Hepatic stellate cell (primary cell): ENCODE measurements around the gene ELF5.

ENCODE experiments used
- DNase-seq: peaks from one replicate; pipeline ENCODE4 v3.0.0; 2011; ENCODE audit warnings: low spot score

ELF5 gene

DNA sequence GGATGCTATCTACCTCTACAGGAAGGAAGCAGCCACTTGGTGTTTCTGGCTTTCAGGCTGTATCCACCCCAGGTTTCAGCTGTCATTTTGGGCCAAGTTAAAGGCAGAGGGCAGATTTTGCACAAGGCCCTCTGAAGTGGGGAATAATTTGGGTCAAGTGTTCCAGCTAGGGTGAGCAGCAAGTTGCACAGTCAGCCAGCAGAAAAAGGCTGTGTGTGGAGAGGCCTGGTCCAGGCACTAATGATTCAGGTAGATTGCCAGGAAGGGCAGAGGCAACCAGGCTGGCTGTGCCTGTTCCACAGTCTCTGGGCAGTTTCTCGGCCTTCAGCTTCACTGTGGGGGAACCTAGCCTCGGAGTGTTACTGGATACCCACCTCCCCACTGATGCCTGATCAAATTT is 8.6 kb upstream of the ELF5 start:
- DNase-seq = no peak

DNA sequence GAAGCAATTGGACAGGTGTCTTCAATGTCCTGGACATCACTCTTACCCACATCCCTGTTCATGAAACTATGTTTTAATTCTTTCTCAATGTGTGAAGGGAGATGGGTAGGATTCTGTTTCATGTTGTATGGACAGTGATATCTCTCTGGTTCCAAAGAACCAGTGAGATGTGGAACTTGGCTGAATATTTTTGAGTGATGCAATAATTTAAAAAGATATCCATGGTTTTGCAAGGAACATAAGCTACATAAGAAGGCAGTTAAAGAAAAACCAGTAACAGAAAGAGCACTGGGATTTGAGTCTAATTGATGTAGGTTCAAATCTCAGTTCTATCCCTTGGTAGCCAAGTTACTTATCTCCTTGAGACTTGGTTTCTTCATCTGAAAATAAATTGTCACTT is 7.7 kb upstream of the ELF5 start:
- DNase-seq = no peak

DNA sequence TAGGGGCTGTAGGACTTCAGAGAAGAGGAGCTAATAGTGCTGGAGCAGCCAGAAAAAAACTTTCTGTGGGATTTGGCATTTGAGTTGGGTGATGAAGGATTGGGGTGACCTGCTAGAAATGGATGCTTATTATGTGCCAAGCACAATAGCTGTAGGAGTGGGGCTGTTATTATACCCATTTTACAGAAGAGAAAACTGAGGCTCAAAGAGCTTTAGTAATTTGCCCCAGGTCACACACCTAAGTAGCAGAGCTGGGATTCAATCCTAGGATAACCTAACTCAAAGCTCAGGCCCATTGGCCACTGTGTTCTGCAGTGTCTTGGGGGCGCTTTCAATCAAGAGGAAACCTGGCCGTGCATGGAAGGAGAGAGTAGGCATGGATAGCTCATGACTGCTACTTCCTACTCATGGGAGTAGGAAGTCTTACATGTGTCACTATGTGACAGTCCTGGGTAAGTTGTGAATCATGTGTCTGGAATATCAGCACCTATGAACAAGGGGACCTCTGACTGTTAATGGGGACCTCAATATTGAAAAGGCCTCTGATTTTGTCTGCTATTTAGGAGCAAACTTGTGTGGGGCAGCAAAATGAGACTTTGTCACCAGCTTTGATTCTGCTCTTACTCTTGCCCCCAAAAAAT is 6.1 kb upstream of the ELF5 start:
- DNase-seq = no peak

DNA sequence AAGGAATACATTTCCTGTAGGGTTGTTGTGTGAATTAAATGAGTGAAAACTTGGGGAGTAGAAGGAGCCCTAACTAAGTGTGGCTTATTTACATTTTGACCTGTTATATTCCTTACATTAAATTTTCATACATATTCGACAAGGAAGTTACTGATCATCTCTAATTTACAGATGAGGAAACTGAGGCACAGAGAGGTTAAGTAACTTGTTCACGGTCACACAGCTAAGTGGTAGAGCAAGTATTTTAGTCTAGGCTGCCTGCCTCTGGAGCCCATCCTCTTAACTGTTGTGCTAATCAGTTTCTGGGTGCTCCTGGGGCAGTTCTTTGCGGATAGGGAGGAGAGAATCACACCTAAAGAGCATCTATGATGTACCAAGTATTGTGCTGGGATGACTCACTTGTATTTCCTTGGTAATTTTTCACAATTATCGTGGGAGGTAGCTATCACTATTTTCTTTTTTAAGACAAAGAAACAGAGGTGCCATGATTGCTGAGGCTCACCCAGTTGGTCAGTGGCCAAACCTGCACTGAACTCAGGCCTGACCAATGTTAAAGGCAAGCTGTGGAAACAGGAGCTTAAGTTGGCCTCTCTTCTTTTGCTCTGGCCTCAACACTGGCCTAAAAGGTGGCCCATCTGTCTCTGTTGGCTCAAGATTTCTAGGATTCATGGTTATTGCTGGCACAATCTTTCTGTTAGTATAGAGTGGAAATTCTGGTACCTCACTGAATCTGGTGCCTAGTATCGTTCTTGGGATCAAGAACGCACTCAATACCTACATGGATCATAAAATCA is 2.9 kb upstream of the ELF5 start:
- no peak for DNase-seq

DNA sequence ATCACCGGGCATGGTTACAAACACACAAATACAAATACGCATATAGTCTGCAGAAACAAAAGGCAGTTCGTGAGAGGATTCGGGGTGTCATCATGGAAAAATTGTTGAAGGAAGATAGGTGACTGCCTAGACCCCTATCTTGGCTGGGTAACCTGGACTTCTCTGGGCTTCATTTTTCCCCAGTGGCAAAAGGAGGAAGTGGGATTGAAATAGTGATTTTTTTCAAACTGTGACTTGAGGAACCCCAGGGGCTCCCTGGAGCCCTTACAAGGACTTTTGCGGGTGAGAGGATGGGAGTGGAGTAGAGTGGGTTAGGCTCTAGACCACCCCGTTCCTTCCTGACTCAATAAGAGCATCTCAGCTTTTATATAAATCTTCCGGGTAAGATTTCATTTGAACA is 1.0 kb upstream of the ELF5 start:
- no peak for DNase-seq

DNA sequence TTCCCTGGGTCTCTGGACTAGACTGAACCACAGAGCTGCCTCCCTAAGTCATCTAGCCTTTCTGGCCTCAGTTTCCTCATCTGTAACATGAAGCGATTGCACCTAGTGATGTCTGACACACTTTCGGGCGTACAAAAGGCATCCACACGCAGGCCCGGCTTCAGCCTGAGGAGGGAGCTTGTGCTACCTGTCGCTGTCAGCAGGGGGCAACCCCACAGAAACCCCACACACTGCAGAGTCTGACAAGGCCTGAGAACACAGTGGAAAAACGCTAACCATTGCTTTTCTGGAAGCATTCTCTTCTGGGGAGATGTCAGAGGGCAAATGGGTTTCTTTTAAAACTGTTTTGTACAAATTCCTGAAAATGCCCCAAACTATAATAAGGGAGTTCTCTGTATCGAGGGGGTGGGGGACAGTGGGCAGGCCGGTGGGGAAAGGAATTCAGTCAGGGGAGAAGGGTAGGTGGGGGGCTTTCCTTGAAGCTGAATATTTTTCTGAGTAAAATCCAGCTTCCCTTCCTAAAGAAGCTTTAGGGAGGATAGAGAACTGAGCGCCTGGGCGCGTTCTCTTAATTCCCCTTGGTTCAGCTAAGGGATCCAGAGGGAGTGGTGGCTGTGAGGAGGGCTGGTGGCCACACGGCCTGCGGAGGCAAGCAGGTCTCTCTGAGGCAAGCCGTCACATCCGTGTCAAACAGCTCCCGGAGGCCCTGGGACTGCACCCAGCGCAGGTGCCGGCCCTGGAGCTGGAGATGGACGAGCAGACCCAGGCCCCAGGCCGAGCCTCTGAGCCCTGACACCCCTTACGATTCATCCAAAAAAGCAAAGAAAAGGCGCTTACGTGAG is 533 bp downstream of the ELF5 start:
- peak; percentile 71 for DNase-seq

DNA sequence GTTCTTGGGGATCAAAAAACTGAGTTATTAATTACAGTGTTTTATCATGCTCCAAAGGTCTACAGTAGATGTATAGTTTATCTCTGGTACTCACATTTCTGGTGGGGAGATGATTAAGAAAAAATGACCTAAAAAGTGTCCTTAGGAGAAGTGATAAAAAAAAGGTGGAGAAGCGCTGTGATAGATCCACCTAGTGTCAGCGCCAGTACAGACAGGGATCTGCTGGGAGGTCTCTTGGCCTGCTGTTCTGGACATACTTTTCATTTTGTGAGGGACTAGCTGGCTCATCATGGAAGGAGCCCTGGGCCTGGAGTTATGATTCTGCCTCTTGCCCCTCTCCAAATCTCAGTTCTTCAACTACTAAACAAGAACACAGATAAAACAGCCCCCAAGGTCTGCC is 2.9 kb downstream of the ELF5 start:
- DNase-seq = no peak

DNA sequence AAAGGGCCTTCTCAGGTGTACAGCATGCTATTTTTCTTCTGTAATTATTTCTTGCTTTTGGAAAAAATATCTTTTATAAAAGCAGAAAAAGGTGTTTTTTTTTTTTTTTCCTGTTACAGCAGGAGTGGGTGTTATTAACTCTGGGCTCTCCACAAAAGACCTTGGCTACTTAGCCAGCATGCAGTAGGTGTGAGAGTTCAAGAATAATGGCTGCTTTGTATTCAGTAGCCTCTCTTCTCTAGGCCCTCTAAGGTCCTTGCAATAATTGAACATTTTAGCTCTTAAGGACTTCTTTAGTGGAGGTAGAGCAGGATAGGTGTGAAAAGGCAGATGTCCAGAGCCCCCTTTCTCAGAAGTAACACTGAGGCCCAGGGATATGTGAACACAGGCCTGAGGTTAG is 3.4 kb downstream of the ELF5 start:
- DNase-seq = no peak

DNA sequence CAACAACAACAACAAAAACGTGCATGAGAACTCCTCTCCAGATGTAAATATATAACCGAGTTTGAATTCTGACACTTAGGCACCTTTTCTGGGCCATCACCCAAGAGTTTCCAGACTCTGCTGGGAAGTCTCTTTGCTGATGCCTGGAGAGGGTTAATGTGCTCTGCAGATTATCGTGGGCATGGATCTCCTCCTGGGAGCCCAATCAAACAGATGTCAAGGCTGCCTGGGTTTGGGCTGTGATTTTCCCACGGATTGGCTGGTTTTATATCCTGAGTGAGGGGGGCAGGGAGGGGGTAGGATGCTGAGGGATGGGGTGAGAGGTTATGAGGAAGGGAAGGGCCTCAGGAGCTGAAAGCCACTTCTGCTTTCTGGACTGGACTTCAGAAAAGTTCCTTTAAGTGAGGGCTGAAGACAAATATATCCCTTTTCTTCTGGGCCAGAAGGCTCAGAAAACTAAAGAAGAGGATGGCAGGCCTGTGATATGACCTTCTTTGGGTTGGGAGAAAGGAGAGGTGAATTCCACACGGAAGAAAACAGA is 4.2 kb downstream of the ELF5 start:
- DNase-seq = no peak

DNA sequence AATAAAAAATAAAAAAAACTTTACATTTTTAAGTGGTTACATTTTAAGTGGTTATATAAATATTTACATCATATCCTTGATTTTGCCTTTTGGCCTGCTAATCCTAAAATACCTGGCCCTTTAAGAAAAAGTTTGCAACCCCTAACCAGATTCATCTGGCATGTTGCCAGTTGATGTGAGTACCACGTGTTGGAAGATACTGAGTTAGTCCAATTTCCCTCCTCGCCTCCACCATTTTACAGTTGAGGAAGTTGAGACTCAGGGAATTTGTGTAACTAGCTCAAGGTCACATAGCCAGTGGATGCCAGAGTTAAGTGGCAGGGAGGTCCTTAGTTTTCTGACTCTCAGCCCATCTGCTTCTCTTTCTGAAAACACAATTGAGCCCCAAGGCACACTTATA is 5.1 kb downstream of the ELF5 start:
- no peak for DNase-seq

DNA sequence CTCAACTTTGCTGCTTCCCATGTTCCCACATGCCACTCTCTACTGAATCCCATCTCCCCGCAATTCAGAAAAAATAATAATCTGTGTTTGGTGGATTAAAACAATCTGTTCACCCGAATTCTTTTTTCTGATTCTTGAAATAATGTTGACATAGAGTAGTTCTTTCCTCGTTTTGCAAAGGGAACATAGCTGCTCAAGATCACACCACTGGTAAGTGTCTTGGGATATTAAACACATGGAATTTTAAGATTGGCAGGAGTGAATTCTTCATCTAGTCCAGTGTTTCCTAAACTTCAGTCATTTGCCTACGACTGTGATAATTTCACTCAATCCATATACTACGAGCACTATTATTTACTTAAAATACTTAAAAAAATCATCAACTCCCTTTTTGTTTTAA is 6.0 kb downstream of the ELF5 start:
- no peak for DNase-seq

DNA sequence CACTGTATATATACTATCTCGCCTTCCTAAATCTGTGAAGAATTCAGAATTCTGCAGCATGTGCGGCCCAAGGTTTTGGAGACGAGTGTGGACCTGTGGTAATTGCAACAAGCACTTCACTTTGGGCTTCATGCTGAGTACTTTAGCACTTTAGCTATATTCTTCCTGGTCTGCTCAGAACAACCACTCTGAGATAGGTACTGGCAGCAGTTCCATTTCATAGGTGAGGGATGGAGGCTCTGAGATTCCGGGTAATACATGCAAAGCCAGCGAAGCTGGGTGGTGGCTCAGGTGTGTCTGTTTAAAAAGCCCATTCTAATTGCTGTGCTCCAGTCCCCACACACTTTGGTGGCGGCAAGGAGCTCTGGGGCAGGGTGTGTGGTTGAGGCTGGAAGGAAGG is 6.4 kb downstream of the ELF5 start:
- DNase-seq = no peak

DNA sequence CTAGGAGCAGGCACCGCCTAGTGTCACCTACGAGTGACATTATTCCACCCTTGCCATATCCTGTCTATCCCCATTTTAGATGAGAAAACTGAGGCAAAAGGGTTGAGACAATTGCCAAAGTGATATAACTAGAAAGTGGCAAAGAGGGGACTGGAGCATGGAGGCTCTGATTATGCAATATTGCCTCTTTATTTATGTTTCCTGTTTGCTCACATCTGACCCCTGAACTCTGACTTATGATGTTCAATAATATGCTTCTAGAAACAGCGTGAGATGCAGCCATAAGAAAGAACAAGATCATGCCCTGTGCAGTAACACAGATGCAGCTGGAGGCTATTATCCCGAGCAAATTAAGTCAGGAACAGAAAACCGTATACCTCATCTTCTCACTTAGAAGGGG is 7.7 kb downstream of the ELF5 start:
- no peak for DNase-seq

DNA sequence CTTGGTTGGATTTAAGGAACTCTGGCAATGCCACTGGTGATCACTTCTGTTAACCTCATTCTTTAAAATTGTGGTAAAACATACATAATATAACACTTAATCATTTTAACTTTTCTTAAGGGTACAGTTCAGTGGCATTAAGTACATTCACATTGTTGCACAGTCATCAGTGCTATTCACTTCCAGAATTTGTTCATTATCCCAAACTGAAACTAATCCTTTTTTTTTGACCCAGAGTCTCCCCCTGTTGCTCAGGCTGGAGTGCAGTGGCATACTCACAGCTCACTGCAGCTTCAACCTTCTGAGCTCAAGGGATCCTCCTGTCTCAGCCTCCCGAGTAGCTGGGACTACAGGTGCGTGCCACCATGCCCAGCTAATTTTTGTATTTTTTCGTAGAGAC is 10.6 kb downstream of the ELF5 start:
- no peak for DNase-seq

DNA sequence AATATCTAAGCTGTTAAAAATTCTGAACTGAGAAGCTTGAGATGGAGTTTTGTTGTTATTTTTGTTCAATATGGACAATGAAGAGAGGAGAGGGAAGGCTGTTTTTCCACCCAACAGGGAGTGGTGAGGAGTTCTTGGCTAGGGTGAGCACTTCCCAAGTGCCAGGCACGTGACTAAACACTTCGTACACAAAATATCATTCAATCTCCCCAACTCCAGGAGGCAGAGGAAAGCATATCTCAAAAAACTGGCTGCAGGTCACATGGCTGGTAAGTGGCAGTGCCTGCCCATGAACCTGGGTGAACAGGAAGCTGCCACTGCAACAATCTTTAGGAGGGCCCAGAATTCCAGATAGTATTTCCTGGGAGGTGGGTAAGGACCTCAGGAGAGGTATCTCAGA is 11.6 kb downstream of the ELF5 start:
- no peak for DNase-seq

DNA sequence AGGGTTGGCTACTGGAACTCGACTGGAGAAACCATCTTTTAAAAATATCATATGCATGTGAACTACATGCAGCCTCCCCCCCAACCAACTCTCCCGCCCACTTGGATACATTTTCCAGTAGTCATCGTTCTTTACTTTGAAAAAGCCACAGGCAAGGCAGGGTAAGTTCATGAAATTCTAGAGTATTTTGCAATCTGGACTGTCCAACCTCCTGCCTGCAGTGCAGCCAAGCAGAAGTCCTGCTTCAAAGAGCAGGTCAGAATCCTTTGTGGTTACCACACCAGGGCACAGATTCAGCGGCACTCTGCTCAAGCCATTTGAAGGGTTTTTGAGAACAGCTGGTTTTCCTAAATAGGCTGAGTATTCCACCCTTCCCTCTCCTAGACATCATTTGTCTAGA is 12.1 kb downstream of the ELF5 start:
- DNase-seq = peak; percentile 52

DNA sequence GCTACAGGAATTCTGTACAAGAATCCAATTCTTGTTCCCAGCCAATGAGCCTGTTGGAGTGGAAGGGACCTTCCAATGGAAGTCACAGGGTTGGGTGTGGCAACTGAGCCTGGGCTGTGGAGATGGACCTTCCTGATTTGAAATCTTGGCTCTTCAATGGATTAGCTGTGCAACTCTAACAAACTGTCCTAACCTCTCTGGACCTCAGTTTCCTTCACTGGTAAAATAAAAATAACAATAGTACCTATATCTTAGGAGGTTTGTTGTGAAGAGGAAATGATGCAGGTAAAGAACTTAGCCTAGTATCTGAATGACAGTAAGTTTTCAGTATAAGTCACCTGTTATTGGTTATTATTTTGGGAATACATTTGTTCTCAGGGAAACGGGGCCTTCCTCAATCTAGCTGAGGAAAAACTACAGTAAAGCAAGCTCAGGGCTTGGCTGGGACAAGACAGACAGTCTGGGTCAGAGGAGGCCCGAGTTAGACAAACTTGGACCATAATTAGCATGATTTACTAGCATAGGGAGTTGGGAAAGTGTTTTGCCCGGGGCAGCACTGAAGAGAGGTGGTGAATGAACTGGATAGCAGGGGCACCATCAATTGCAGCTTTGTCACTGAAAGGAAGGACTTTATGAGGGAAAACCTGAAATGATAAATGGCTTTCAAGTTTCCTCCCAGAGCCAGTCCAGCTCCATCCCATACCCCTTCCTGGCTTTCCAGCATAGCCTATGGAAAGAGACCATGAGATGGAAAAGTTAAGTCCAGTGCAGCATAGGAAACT is 13.7 kb downstream of the ELF5 start:
- no peak for DNase-seq

DNA sequence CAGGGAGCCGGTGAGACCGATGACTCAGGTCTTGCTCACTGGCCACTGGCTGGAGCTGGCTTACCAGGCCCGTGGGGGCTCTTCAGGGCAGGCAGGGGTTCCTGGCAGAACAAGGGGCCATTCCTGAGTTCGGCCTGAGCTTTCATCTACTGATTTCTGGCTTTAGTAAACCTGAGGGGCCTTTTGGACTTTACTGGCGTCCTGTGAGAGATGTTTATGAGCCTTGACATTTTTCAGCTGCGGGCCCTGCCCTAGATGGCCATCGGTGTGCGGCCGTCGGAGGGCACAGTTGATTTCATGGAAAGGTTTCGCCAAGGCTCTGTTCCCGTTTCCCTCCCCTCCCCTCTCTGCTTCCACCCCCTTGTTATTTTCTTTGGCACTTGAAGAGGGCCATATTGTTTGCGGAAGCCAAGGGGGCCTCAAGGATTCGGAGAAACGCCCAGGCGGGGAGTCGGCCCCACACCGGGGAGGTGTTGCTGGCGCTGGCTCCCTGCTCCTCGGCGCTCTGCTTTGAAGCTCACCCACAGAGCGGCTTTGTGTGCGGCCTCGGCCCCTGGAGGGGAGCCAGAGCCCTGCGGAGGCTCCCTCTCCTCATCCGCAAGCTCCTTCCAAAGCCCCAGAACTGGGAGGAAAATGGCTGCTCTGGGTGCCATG is 17.7 kb downstream of the ELF5 start:
- no peak for DNase-seq

DNA sequence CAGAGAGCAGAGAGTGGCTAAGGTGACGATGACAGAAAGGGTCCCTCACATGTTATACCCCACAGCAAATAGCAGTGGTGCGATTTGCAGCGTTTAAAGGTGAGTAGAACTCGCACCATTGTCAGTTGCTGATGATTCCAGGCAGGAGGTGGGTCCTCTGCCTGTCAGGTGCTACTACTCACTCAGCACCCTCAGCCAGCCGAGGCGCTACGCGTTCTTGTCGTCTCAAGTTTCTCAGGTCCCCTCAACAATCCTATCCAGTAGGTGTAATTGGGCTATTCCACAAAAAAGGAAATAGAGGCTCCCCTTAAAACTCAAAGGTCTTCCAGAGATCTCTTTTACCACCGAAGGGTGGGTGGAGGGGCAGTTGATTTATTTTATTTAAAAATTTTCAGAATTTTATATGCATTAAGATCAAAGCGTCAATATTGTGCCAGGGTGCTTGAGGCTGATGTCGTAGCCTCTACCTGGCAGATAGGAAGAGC is 18.3 kb downstream of the ELF5 start:
- no peak for DNase-seq

DNA sequence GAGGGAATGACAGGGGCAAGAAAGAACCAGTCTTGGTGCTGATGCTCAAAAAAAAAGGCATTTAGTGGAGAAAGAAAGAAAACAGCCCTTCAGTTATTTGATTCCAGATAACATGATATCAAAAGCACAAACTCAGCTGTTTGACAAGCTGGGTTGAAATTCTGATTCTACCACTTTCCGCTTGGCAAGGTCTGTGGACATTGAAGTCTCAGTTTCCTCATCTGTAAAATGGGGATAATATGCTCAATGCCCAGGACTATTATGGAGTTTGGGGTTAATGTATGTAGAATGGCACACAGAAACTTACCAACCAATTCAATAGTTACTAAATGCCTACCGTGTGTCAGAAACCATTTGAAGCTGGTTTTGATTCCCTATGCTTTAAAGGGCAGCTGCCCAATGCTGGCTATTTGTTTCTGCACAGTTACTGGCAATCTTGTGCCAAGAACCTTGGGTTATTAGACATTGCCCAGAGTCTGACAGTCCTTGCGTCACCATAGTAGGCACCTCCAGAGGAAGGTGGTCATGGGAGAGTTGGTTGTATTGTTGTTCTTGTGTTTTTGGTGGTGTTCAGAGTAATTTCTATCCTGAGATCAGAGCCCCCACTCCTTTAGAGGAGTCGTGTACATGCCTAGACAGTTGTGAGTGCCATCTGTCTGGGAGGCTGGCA is 19.5 kb downstream of the ELF5 start:
- no peak for DNase-seq

DNA sequence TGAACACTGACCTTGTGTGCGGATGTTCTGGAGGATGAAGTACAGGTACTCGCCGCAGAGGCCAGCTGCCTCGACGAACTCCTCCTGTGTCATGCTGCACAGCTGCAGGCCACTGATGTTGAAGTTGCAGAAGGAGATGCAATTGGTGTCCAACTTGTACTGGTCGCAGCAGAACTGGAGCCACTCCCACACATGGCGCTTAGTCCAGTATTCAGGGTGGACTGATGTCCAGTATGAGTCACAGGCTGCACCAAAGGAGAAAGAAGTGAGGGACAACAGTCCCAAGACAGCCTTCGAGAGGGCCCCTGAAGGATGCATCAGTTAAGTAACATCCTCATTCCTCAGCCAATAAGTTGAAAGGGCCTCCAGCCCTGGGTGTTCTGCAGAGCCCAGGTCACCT is 20.1 kb downstream of the ELF5 start:
- DNase-seq = no peak
